Measurements from ENCODE around the gene CCL4L2.

DNA sequence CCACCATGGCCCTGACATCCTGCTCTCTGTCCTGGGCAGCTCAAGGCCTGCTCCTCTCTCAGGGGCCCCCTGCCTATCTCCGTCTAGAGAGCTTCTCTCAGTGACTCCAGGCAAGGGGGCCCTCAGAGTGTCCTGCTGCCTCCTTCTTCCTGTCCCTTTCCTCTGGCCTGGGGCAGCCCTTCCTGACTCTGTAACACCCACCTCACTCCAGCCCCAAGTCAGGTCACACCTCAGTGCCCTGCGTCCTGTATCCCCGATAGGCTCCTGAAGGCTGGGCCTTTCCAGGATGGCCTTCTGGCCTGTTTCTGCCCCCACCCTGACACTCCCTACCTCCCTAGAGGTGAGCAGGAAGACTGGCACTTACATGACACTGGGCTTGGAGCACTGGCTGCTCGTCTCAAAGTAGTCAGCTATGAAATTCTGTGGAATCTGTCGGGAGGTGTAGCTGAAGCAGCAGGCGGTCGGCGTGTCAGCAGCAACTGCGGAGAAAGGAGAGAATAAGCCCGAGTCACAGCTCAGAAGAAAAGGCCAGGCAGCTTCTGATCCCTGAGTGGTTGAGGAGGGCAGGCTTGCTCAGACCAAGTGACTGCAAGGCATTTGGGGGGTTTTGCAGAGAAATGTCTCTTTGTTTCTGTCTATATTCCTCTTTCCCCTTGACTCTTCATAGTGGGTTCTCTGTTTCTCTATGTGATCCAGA, 15.3 kb upstream of the CCL4L2 start:
- TF ChIP-seq, protein P1, sequence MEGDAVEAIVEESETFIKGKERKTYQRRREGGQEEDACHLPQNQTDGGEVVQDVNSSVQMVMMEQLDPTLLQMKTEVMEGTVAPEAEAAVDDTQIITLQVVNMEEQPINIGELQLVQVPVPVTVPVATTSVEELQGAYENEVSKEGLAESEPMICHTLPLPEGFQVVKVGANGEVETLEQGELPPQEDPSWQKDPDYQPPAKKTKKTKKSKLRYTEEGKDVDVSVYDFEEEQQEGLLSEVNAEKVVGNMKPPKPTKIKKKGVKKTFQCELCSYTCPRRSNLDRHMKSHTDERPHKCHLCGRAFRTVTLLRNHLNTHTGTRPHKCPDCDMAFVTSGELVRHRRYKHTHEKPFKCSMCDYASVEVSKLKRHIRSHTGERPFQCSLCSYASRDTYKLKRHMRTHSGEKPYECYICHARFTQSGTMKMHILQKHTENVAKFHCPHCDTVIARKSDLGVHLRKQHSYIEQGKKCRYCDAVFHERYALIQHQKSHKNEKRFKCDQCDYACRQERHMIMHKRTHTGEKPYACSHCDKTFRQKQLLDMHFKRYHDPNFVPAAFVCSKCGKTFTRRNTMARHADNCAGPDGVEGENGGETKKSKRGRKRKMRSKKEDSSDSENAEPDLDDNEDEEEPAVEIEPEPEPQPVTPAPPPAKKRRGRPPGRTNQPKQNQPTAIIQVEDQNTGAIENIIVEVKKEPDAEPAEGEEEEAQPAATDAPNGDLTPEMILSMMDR (IDR thresholded peaks at IDR 0.05) = no peak
- TF ChIP-seq POLR2A (IDR thresholded peaks at IDR 0.05) = no peak

Data from heart left ventricle (tissue), 13 donors.